GM23248 (cell line): ENCODE results near the gene TTC13. TPM values are rescaled to one million over a fixed set of nuclear protein-coding genes. Genes with fewer than 3 reads are reported as not detected.

Source experiments
- DNase-seq: peaks from one replicate; pipeline ENCODE4 v3.0.0-alpha.2; 2015
- H2AFZ ChIP-seq: fragments of 200-600 bp; sonication (generic); 2 replicates; pipeline ENCODE4 v1.6.1; 2016; ENCODE audit warnings: antibody characterized with exemption
- H3F3A ChIP-seq: fragments of 200-600 bp; sonication (generic); 2 replicates; pipeline ENCODE4 v1.6.1; 2016; ENCODE audit warnings: mild to moderate bottlenecking, antibody characterized with exemption, mixed run types; ENCODE audit not compliant: insufficient read depth
- H3K27ac ChIP-seq: fragments of 200-600 bp; sonication (generic); 2 replicates; pipeline ENCODE4 v1.5.1; 2016; ENCODE audit warnings: mild to moderate bottlenecking
- H3K27me3 ChIP-seq: fragments of 200-600 bp; sonication (generic); replicated peaks from 2 replicates; pipeline ENCODE4 v1.6.1; 2016; ENCODE audit warnings: mild to moderate bottlenecking; ENCODE audit not compliant: insufficient read depth
- H3K36me3 ChIP-seq: fragments of 200-600 bp; sonication (generic); 2 replicates; pipeline ENCODE4 v1.6.1; 2016; ENCODE audit warnings: low read depth, mild to moderate bottlenecking
- H3K4me1 ChIP-seq: fragments of 200-600 bp; sonication (generic); 2 replicates; pipeline ENCODE4 v1.6.1; 2016; ENCODE audit warnings: mild to moderate bottlenecking; ENCODE audit not compliant: insufficient read depth
- H3K4me2 ChIP-seq: fragments of 200-600 bp; sonication (generic); one replicate; pipeline ENCODE4 v1.6.1; 2016; ENCODE audit warnings: mild to moderate bottlenecking; ENCODE audit not compliant: unreplicated experiment
- H3K4me3 ChIP-seq: fragments of 200-600 bp; sonication (generic); 2 replicates; pipeline ENCODE4 v1.5.1; 2016; ENCODE audit warnings: mild to moderate bottlenecking
- H3K79me2 ChIP-seq: fragments of 200-600 bp; sonication (generic); 2 replicates; pipeline ENCODE4 v1.6.1; 2016; ENCODE audit warnings: mild to moderate bottlenecking; ENCODE audit not compliant: insufficient read depth
- H3K9ac ChIP-seq: fragments of 200-600 bp; sonication (generic); 2 replicates; pipeline ENCODE4 v1.6.1; 2016; ENCODE audit warnings: mild to moderate bottlenecking
- H3K9me2 ChIP-seq: fragments of 200-600 bp; sonication (generic); 2 replicates; pipeline ENCODE4 v1.6.1; 2016; ENCODE audit warnings: mixed run types, mild to moderate bottlenecking, moderate library complexity; ENCODE audit not compliant: insufficient read depth
- H3K9me3 ChIP-seq: fragments of 200-600 bp; sonication (generic); one replicate; pipeline ENCODE4 v1.6.1; 2017; ENCODE audit warnings: low read depth
- H4K20me1 ChIP-seq: fragments of 200-600 bp; sonication (generic); 2 replicates; pipeline ENCODE4 v1.6.0; 2016; ENCODE audit not compliant: insufficient read depth
- EZH2 ChIP-seq: fragments of 200-600 bp; sonication (generic); IDR thresholded peaks from 2 replicates; pipeline ENCODE4 v1.6.1; 2018; ENCODE audit warnings: antibody characterized with exemption, mild to moderate bottlenecking; ENCODE audit not compliant: insufficient read depth, poor library complexity, severe bottlenecking
- EZH2phosphoT487 ChIP-seq: fragments of 200-600 bp; sonication (generic); IDR thresholded peaks from 2 replicates; pipeline ENCODE4 v1.6.1; 2018; ENCODE audit warnings: antibody characterized with exemption, moderate library complexity, mild to moderate bottlenecking, low read depth; ENCODE audit not compliant: insufficient read depth
- WGBS, 2 experiments: methylation state at CpG; one replicate each; pipeline ENCODE4 v1.1.6; 2015 to 2017; ENCODE audit warnings: low lambda C conversion rate in 2 of 2, low coverage in 1 of 2; ENCODE audit errors: missing lambda C conversion rate in 2 of 2; 5-methylcytosine and 5-hydroxymethylcytosine counted together
- in situ Hi-C: fragments of 300-500 bp; cut with MboI; formaldehyde crosslinking; loops from 2 replicates; pipeline ENCODE4 v1.15.0; 2020
- polyA plus RNA-seq: library from polyadenylated mRNA; unstranded; fragments of >200 nt; fragmentation: Nextera tagmentation; extraction: Ambion mirVana; gene quantifications from 2 replicates; pipeline ENCODE4 v1.2.1, GENCODE V29; 2016
- total RNA-seq: library from RNA; depleted of rRNA; stranded (reverse); fragments of >200 nt; shearing (Covaris generic); gene quantifications from 2 replicates; pipeline ENCODE4 v1.2.3, GENCODE V29; 2014

TTC13 gene
- total and polyA plus RNA-seq, 2 experiments from 2014 or later: 9.1 to 11.1 TPM

DNA sequence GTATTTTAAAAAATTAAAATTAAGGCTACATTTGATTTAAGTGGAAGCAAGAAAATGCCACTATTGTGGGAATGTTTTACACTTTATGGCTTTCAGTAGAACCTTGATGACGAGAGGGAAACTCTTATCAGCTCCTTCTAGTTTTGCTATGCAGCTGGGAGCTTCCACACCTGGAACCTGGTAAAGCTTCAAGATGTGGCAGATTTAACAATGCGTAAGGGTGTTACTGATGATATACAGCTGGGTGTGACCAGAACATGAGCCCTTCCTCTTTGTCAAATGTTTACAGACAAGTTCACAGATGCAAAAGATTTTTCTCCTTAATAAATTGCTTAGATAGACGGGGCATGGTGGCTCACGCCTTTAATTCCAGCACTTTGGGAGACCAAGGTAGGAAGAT, 20.3 kb downstream of the TTC13 start:
- no peaks in the 10 kb centered on the region for H3K27me3 ChIP-seq
- H3K36me3 ChIP-seq: no peaks in the 10 kb centered on the region
- no peak overlapping the region for H3K27ac ChIP-seq
- no peaks in the 10 kb centered on the region for H3K9me2 ChIP-seq
- no peak for DNase-seq
- TF ChIP-seq EZH2: no peak
- no peak overlapping the region for H3K4me3 ChIP-seq
- 96 to 98% methylated on average over 4 of the region's 4 CpGs for WGBS, 2 experiments
- H3K9me3 ChIP-seq: no peaks in the 10 kb centered on the region
- no peaks in the 10 kb centered on the region for H3K4me1 ChIP-seq
- H4K20me1 ChIP-seq: no peaks in the 10 kb centered on the region
- no peaks in the 10 kb centered on the region for H3K79me2 ChIP-seq
- no peaks in the 10 kb centered on the region for H3F3A ChIP-seq
- H2AFZ ChIP-seq: no peak overlapping the region
- H3K9ac ChIP-seq: no peak overlapping the region
- H3K4me2 ChIP-seq: no peak overlapping the region
- in situ Hi-C loops: no loop called here

DNA sequence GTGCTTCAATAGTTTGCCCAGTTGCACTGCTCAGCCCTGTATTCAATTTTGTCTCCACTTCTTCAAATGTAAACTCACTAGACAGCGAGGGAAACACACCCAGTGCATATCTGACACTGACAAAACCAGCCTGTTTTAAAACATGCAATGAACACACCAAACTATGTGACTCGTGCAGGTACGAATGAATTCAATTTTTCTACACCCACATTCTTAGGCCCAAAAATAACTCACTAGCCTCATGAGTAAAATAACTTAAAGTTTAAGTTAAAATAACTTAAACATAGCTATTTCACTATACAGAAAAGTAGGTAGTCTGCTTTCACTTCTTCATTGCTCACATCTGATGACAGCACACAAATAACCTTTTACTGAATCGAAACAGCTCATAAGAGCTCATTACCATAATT, 21.1 kb downstream of the TTC13 start:
- Histone ChIP-seq H2AFZ (no peak overlapping the region), H3K36me3 (no peaks in the 10 kb centered on the region), H3K9me2 (no peaks in the 10 kb centered on the region), H3K79me2 (no peaks in the 10 kb centered on the region), H4K20me1 (no peaks in the 10 kb centered on the region), H3K9me3 (no peaks in the 10 kb centered on the region), H3K27me3 (no peaks in the 10 kb centered on the region), H3K4me3 (no peak overlapping the region), H3F3A (no peaks in the 10 kb centered on the region), H3K27ac (no peak overlapping the region), H3K9ac (no peak overlapping the region), H3K4me1 (no peaks in the 10 kb centered on the region), H3K4me2 (no peak overlapping the region)
- WGBS, 2 experiments: 78 to 84% methylated on average over 4 of the region's 4 CpGs
- TF ChIP-seq EZH2phosphoT487 (no peak), EZH2 (no peak)
- DNase-seq: no peak
- in situ Hi-C loops: no loop called here

DNA sequence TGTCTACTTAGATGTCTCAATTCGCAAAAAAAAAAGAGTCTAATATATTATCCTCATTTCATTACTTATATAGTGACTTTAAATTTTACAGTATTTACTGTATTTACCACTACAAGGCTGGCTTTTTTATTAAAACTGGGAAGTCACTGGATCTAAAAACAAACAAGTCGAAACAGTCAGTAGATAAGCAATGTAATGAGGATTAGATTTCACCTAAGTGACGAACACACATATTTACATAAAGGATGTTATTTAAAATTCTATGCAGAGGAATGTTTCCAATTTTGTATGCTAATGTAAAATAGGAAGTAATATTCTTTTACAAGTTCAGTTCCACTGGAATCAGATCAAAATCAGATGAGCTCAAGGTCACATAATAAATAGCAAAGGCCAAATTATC, 28.3 kb downstream of the TTC13 start:
- TF ChIP-seq EZH2 (no peak), EZH2phosphoT487 (no peak)
- no peaks in the 10 kb centered on the region for H3K79me2 ChIP-seq
- no peak overlapping the region for H3K4me3 ChIP-seq
- no peak overlapping the region for H2AFZ ChIP-seq
- no peaks in the 10 kb centered on the region for H3K36me3 ChIP-seq
- H3K27me3 ChIP-seq: no peaks in the 10 kb centered on the region
- H3K4me1 ChIP-seq: no peaks in the 10 kb centered on the region
- H3F3A ChIP-seq: no peaks in the 10 kb centered on the region
- no peak overlapping the region for H3K9ac ChIP-seq
- no peak for DNase-seq
- H3K4me2 ChIP-seq: no peak overlapping the region
- H4K20me1 ChIP-seq: no peaks in the 10 kb centered on the region
- 59 to 70% methylated on average over 3 of the region's 3 CpGs for whole genome bisulfite sequencing, 2 experiments
- H3K27ac ChIP-seq: no peak overlapping the region
- in situ Hi-C loops: no loop called here
- no peaks in the 10 kb centered on the region for H3K9me2 ChIP-seq
- H3K9me3 ChIP-seq: no peaks in the 10 kb centered on the region

DNA sequence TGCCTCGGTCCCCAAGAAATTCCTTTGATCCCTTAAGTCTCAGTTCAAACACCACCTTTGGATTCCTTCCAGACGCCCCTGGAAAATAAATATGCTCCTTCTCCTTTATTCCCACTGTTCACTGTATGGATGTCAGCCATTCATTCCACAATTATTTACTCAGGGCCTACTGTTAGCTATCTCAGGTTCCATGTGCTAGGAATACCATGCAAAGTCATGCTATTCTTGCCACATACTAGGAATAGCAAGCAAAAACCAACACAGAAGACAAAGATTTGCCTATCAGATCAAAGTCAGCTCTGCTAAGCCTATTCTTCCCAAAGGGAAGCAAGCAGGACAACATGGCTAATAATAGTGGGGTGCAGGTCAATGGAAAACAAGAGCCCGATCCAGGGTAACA, 29.8 kb downstream of the TTC13 start:
- Histone ChIP-seq H3K9me3 (no peaks in the 10 kb centered on the region), H3K27me3 (no peaks in the 10 kb centered on the region), H3K27ac (no peak overlapping the region), H3K4me2 (no peak overlapping the region), H4K20me1 (no peaks in the 10 kb centered on the region), H3K79me2 (no peaks in the 10 kb centered on the region), H3K36me3 (no peaks in the 10 kb centered on the region), H3K9ac (no peak overlapping the region), H3K4me3 (no peak overlapping the region), H3K4me1 (no peaks in the 10 kb centered on the region), H2AFZ (no peak overlapping the region), H3F3A (no peaks in the 10 kb centered on the region), H3K9me2 (no peaks in the 10 kb centered on the region)
- DNase-seq: no peak
- in situ Hi-C loops: loop anchor here (25.0 kb wide), 1 partner anchor 263 kb away; no protein-coding TSS in a partner anchor
- WGBS, 2 experiments: 96% methylated on average over 3 of the region's 3 CpGs
- no peak for TF ChIP-seq EZH2
- TF ChIP-seq EZH2phosphoT487: no peak

DNA sequence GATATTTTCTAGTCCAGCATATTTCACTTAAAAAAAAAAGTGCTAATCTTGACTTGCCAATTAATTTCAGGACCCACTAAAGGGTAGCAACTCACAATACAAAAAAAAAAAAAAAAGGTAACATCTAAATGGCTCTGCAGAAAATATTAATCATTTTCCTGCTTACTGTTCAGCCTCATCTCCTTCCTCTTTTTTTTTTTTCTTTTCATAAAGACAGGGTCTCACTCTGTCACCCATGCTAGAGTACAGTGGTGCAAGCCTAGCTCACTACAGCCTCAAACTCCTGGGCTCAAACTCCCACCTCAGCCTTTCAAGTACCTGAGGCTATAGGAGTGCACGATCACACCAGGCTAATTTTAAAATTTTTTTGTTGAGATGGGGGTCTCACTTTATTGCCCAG, 30.4 kb downstream of the TTC13 start:
- TF ChIP-seq EZH2: no peak
- Histone ChIP-seq H2AFZ (no peak overlapping the region), H3K9ac (no peak overlapping the region), H3K79me2 (no peaks in the 10 kb centered on the region), H3K27ac (no peak overlapping the region), H4K20me1 (no peaks in the 10 kb centered on the region), H3K9me2 (no peaks in the 10 kb centered on the region), H3K4me2 (no peak overlapping the region), H3F3A (no peaks in the 10 kb centered on the region), H3K4me1 (no peaks in the 10 kb centered on the region), H3K27me3 (no peaks in the 10 kb centered on the region), H3K9me3 (no peaks in the 10 kb centered on the region), H3K4me3 (no peak overlapping the region), H3K36me3 (no peaks in the 10 kb centered on the region)
- no peak for DNase-seq
- in situ Hi-C loops: loop anchor here (25.0 kb wide), 1 partner anchor 264 kb away; no protein-coding TSS in a partner anchor
- 86% methylated on average over 1 of the region's 1 CpG for WGBS, 2 experiments
